Adrenal gland (tissue), 12 donors: ENCODE data around the gene ACY1. TPM values are rescaled to one million over a fixed set of nuclear protein-coding genes. Genes with fewer than 3 reads are reported as not detected.

Experiments used
- DNase-seq, 7 donors: peaks; one replicate each; pipeline ENCODE4 v3.0.0-alpha.2; 2019 to 2020
- H3K27ac ChIP-seq, 5 donors: fragments of 200-600 bp; sonication (generic) in 4 of 5; 1 replicate in 3 of 5; 2 replicates in 2 of 5; pipeline versions ENCODE4 v1.5.1 to v1.8.0; 2016 to 2020; ENCODE audit warnings: mild to moderate bottlenecking in 1 of 5
- H3K27me3 ChIP-seq: fragments of 200-600 bp; 2 replicates; pipeline ENCODE4 v1.8.0; 2021
- H3K36me3 ChIP-seq, 2 donors: fragments of 200-600 bp; replicated peaks in 1 of 2; 1 replicate in 1 of 2; 2 replicates in 1 of 2; pipeline versions ENCODE4 v1.5.1 to v1.8.0; 2018 to 2022
- H3K4me1 ChIP-seq, 2 donors: fragments of 200-600 bp; replicated peaks in 1 of 2; 1 replicate in 1 of 2; 2 replicates in 1 of 2; pipeline versions ENCODE4 v1.5.1 to v1.8.0; 2018 to 2021
- H3K4me3 ChIP-seq, 4 donors: fragments of 200-600 bp; sonication (generic) in 3 of 4; one replicate each; pipeline ENCODE4 v1.5.1; 2016 to 2018
- H3K9me3 ChIP-seq, 3 donors: fragments of 200-600 bp; sonication (generic) in 1 of 3; replicated peaks in 1 of 3; 1 replicate in 2 of 3; 2 replicates in 1 of 3; pipeline versions ENCODE4 v1.5.1 to v1.8.0; 2016 to 2021
- CTCF ChIP-seq, 6 experiments: fragments of 450-650 bp in 4 of 6; fragments of 200-600 bp in 2 of 6; sonication (generic) in 1 of 6; IDR thresholded peaks; 1 replicate in 5 of 6; 2 replicates in 1 of 6; pipeline versions ENCODE4 v1.5.1 to v1.8.0; 2016 to 2021; ENCODE audit warnings: antibody characterized with exemption in 6 of 6, mild to moderate bottlenecking in 2 of 6, moderate library complexity in 1 of 6
- POLR2A ChIP-seq, 2 donors: fragments of 450-650 bp; IDR thresholded peaks; one replicate each; pipeline ENCODE4 v1.6.1; 2017; ENCODE audit warnings: antibody characterized with exemption in 2 of 2, mild to moderate bottlenecking in 2 of 2, moderate library complexity in 1 of 2
- WGBS, 4 donors: extraction: QIAGEN DNeasy Blood & Tissue Kit in 2 of 4; methylation state at CpG; one replicate each; pipeline versions ENCODE4 v1.1.5 to v1.1.7; 2013 to 2017; 5-methylcytosine and 5-hydroxymethylcytosine counted together
- intact Hi-C, 2 donors: fragments of 100-400 bp; cut with DNase I; formaldehyde crosslinking; loops; one replicate each; pipeline versions ENCODE4 v1.14.1 to v1.15.0; 2022 to 2023
- polyA plus RNA-seq, 3 donors: library from polyadenylated mRNA; stranded (reverse); fragments of 200-250 nt in 2 of 3; fragments of 350-450 nt in 1 of 3; fragmentation: Illumina TruSeq in 1 of 3; extraction: RNeasy Lipid Tissue Mini Kit (QIAGEN cat#74804) in 1 of 3; gene quantifications; one replicate each; pipeline ENCODE4 v1.2.3, GENCODE V29; 2013 to 2014
- total RNA-seq, 9 donors: library from RNA; depleted of rRNA in 4 of 9; stranded (reverse); fragments of >200 nt in 4 of 9; fragments of 120-200 nt in 1 of 9; fragmentation: NEBNext Ultra II Directional in 1 of 9; extraction: Animal tissue kit (Norgen Biotek cat#: 25700) in 1 of 9; gene quantifications; one replicate each; pipeline versions ENCODE4 v1.1.0 to v1.2.4, GENCODE V29; 2013 to 2023
- donor health status: healthy with polysubstance abuse.
- donor health status: Bipolar disorder and iron deficiency.
- donor health status: DM: yes; HTN: yes; CAD: no.
- donor health status: DM: no; HTN: no; CAD: no.
- donor health status: DM: no; HTN: no; CAD: no.
- donor health status: DM: yes; HTN: yes; CAD: no.

ACY1 gene
- total and polyA plus RNA-seq, 12 donors: 37.3 to 122 (median 74.2) TPM

GRCh38 chr3:51935886-51936755 lies 47.2 kb upstream of the ACY1 start:
- no peak for TF ChIP-seq CTCF (IDR thresholded peaks at IDR 0.05)
- no peak for TF ChIP-seq POLR2A (IDR thresholded peaks at IDR 0.05)
- WGBS, 4 donors: 94 to 96% (median 95%) methylated on average over 22 to 25 of the region's 25 CpGs
- Histone ChIP-seq H3K27me3 (no peaks in the 10 kb centered on the region), H3K36me3 (peaks cover 0 to 54% of the 10 kb centered on the region in 2 donors), H3K4me1 (peaks cover 17 to 23% of the 10 kb centered on the region in 2 donors), H3K9me3 (no peaks in the 10 kb centered on the region), H3K27ac (no peak overlapping the region), H3K4me3 (no peak overlapping the region)
- DNase-seq: peak in 1 of 7 donors; percentile 21
- intact Hi-C loops: no loop called here

- DNase-seq: peak in 1 of 7 donors; percentile 20
- 68 to 79% (median 76%) methylated on average over 8 to 9 of the region's 9 CpGs for WGBS, 4 donors
- intact Hi-C loops: no loop called here
- Histone ChIP-seq H3K4me1 (peaks cover 19 to 26% of the 10 kb centered on the region in 2 donors), H3K36me3 (peaks cover 0 to 54% of the 10 kb centered on the region in 2 donors), H3K27me3 (no peaks in the 10 kb centered on the region), H3K9me3 (no peaks in the 10 kb centered on the region), H3K27ac (no peak overlapping the region), H3K4me3 (no peak overlapping the region)
- TF ChIP-seq POLR2A (IDR thresholded peaks at IDR 0.05) (no peak), CTCF (IDR thresholded peaks at IDR 0.05) (no peak)
These were observed 46.3 kb upstream of the ACY1 start for GRCh38 chr3:51937014-51937413.

GRCh38 chr3:51937611-51938450 lies 45.5 kb upstream of the ACY1 start:
- Histone ChIP-seq H3K4me1 (peaks cover 25 to 32% of the 10 kb centered on the region in 2 donors), H3K36me3 (peaks cover 0 to 51% of the 10 kb centered on the region in 2 donors), H3K9me3 (no peaks in the 10 kb centered on the region), H3K27me3 (no peaks in the 10 kb centered on the region), H3K4me3 (no peak overlapping the region), H3K27ac (no peak overlapping the region)
- intact Hi-C loops: no loop called here
- DNase-seq: no peak
- TF ChIP-seq CTCF (IDR thresholded peaks at IDR 0.05): no peak
- 92 to 97% (median 95%) methylated on average over 9 to 13 of the region's 13 CpGs for WGBS, 4 donors

GRCh38 chr3:51938780-51939425 lies 44.4 kb upstream of the ACY1 start:
- Histone ChIP-seq H3K27me3 (no peaks in the 10 kb centered on the region), H3K36me3 (peaks cover 0 to 42% of the 10 kb centered on the region in 2 donors), H3K9me3 (no peaks in the 10 kb centered on the region), H3K4me1 (peaks cover 31 to 37% of the 10 kb centered on the region in 2 donors), H3K4me3 (no peak overlapping the region), H3K27ac (peak overlapping the region in 1 of 5 donors; percentile 26)
- intact Hi-C loops: no loop called here
- peak in 5 of 7 donors; percentile 69 to 78 (median 73) for DNase-seq
- 63 to 75% (median 64%) methylated on average over 9 of the region's 9 CpGs for WGBS, 4 donors
- TF ChIP-seq CTCF (IDR thresholded peaks at IDR 0.05) (no peak), POLR2A (IDR thresholded peaks at IDR 0.05) (no peak)
